ENCODE results near the gene FILIP1.

The FILIP1 gene, protein sequence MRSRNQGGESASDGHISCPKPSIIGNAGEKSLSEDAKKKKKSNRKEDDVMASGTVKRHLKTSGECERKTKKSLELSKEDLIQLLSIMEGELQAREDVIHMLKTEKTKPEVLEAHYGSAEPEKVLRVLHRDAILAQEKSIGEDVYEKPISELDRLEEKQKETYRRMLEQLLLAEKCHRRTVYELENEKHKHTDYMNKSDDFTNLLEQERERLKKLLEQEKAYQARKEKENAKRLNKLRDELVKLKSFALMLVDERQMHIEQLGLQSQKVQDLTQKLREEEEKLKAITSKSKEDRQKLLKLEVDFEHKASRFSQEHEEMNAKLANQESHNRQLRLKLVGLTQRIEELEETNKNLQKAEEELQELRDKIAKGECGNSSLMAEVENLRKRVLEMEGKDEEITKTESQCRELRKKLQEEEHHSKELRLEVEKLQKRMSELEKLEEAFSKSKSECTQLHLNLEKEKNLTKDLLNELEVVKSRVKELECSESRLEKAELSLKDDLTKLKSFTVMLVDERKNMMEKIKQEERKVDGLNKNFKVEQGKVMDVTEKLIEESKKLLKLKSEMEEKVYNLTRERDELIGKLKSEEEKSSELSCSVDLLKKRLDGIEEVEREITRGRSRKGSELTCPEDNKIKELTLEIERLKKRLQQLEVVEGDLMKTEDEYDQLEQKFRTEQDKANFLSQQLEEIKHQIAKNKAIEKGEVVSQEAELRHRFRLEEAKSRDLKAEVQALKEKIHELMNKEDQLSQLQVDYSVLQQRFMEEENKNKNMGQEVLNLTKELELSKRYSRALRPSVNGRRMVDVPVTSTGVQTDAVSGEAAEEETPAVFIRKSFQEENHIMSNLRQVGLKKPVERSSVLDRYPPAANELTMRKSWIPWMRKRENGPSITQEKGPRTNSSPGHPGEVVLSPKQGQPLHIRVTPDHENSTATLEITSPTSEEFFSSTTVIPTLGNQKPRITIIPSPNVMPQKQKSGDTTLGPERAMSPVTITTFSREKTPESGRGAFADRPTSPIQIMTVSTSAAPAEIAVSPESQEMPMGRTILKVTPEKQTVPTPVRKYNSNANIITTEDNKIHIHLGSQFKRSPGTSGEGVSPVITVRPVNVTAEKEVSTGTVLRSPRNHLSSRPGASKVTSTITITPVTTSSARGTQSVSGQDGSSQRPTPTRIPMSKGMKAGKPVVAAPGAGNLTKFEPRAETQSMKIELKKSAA (N-terminal part only)

DNA sequence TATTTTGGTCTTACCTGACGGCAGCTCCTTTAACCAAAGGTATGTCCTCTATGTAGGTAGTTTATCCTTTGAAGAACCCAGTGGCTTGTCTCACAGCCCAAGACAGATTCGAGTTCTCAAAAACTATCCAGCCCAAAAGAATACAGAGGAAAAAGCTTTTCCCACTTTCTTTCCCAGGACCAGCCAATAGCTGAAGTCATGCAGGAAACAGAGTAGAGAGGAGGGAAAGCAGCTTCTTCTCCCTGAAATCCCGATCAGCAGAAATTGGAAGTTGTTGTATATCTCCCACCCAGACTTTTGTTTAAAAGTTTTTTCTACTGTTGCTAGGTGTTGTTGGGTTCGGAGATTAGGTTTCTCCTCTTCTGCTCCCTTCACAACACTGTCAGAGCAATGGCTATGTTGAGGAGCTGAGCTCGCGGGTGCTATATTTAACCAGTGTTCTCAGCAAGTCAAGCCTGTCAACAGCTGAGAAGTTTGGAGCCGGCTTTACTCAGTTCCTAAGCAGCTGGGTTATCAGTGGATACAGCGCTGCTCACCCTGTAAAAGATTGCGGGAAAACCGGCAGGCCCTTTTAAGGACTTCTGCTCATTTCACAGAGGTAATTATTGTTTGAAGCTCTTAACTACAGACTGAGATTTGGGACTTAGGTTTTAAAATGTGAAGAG lies at the start of gene FILIP1:
Gene FILIP1, minus strand, starts transcription at position 401 of the 665 bp plus-strand sequence. CDS start 78,828 bp downstream, outside the sequence.
- no peak for DNase-seq (ENCODE audit: low read depth)

DNA sequence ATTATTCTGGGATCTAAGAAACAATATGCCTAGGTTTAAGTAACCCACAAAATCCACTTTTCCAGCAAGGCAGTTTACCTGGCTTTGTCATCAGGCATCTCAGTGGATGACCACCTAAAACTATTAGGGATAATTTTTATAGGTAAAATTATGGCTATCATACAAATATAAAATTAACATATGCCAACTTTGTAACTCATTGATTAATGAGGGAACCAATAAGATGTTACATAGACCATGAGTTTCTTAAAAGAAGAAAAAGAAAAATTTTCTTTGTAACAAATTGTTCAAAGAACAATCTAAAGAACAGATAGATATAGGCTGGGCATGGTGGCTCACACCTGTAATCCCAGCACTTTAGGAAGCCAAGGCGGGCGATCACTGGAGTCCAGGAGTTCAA lies 49.7 kb upstream of the FILIP1 start:
- no peak for DNase-seq (ENCODE audit: low read depth)

DNA sequence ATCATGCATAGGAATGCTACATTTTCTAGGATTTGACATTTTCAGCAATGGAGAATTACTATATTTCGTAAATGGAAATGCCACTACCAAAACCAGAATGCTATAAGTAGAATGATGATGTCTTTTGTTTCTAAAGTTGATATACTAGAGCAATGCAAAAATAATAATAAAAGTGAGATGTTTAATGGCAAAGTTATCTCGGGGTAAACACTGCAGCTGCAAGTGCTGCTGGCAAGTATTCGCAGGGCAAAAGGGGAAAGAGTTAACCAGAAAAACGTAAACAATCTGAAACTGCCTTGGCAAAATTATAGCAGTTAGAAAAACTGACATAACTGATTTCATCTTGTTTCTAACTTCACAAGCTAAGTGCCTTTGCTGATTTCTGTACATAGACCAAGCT lies 45.5 kb upstream of the FILIP1 start:
- no peak for DNase-seq (ENCODE audit: low read depth)

DNA sequence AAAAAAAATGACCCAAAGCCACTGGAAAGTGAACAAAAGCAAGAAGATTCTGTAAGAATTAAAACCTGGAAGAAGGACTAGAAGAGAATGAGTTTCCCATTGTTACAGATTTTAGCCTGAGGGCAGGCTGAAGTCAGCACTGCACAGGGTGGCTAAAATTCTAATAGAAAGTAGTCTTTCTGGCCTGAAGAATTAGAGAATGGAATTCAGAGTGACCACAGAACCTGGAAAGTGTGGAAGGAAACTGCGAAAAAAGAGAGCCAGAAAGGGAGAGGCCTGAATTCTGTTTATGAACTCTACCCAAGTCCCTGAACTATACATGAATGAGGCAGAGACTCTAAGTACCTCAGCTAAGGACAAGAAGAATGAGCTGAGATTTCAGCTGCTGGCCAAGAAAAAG lies 38.9 kb upstream of the FILIP1 start:
- DNase-seq (ENCODE audit: low read depth) = no peak

DNA sequence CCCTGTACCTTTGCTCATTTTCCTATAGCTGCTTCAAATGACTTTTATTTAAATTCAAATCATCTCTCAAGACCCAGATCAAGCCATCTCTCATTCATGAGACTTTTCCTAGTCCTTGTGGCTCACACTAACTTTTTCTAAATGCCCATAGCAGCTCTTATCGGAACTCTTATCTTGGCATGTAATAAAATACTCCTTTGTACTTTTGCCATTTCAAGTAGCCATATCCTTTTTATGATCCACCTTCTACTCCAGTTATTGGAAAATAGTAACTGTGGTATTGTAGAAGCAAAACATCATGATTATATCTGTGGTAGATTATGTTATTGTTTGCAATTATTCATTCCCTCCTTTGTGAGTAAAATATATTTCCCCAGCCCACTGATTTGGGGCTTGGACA lies 37.6 kb upstream of the FILIP1 start:
- no peak for DNase-seq (ENCODE audit: low read depth)

DNA sequence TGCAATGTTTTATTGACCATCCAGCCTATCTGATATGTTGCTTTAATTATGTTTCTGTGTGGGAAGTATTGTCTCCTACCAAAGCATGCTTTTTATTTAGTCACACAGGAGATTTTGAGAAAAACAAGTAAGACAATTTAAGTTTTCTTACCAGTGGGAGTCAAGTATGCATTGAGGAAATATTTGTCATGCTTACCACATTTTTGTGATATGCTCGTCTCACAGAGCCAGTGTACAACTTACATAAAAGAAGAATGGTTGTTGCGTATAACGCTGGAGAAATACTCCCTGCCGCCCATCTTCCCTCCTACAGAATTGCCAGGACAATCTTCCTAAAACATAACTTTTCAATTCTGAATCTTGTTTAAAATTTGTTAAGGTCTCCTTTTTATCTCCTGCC lies 37.1 kb upstream of the FILIP1 start:
- no peak for DNase-seq (ENCODE audit: low read depth)

DNA sequence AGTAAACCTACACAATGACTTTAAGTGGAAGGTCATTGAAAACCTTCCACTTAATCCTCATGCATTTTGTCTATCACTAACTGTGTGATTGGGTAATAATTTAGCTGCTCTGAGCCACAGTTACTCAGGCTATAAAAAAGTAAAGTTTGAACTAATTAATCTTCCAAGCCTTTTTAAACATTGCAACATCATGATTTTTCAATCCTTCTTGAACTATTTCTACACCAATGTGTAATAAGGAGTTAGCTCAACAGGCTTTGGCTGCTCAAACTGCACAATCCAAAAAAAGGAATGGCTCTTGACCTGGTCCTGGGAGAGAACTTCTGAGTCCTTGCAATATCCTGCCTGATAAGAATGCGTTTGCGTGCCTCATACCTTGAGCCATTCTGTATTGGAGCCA lies 34.8 kb upstream of the FILIP1 start:
- no peak for DNase-seq (ENCODE audit: low read depth)

DNA sequence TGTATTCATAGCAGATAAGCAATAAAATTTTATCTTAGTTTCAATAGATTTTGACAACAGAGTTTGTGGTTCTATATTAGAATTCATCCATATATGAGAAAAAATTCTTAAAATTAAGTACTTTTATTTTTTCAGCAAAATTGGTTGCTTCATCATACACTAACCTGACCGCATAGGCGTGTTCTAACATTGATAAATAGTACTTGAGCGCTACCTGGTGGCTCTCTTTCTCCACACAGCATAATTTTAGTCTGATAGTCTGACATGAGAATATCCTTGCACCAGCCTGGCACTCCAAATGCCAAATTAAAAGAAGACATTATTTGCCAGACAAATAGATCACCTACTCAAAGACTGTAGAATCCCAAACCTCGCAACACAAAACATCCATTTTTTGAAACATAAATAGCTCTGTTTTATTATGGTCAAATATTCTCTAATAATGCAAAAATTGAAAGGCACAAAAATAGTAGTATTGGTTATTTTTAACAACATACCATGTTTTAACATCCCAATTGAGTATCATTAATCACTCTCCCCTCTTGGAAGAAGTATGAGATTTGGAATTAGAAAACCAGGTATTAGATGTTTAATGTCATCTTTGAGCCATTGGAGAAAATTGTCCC lies 33.0 kb upstream of the FILIP1 start:
- no peak for DNase-seq (ENCODE audit: low read depth)

DNA sequence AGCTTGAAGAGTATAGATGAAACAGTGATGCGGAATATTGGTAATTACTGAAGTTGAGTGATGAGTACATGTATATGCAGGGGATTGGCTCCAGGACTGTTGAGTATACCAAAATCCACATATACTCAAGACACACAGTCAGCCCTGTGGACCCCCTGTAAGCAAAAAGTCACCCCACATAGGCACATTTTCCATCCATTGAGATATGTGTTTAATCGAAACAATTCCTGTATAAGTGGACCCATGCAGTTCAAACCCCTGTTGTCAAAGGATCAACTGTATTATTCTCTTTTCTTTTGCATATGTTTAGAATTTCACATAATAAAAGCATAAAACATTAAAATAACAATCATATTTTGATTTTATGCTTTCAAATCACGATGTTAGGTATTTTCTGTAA lies 32.1 kb upstream of the FILIP1 start:
- DNase-seq (ENCODE audit: low read depth) = no peak

DNA sequence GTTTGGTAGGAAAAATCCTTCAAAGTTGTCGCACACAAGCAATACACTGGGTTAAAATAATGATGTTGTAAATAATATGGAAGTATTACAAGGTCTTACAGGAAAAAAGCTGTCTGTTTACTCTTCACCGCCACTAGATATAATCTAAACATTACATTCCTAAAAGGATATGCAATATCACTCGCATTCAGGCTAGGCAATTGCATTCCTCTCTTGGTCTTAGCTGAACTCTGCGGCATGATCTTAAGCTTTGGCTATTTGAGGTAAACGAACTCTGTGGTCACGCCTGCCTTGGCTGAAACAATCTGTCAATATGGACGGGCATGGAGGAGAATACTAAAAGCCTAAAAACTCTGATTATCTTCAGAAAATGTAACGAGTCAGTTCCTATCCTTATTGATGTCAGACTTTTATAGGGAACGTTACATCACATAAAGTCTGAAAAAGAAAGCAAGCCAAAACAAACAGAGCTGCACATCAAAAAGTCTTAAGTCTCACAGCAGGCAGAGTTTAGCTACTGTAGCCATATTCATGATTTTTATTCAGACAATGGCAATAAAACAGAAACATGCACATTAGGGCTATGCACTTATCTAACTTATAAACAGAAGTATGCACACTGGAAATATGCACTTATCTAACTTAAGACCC lies 30.8 kb upstream of the FILIP1 start:
- DNase-seq (ENCODE audit: low read depth) = no peak

DNA sequence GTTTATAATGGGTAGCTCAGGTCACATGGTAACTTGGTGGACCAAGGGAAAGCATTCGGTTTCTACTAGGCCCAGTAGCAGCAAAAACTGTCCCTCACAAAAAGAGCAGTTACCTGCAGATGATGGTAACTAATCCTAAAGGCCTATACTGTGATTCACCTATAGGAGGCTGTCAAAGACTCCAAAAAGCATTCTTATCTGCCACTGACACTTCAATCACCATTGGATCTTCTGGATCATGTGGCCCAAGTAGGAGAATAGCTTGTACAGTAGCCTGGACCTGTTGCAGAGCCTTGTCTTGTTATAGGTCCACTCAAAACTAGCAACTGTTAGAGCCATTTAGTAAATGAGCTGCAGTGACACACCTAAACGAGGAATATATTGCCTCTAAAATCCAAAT lies 23.2 kb upstream of the FILIP1 start:
- no peak for DNase-seq (ENCODE audit: low read depth)

DNA sequence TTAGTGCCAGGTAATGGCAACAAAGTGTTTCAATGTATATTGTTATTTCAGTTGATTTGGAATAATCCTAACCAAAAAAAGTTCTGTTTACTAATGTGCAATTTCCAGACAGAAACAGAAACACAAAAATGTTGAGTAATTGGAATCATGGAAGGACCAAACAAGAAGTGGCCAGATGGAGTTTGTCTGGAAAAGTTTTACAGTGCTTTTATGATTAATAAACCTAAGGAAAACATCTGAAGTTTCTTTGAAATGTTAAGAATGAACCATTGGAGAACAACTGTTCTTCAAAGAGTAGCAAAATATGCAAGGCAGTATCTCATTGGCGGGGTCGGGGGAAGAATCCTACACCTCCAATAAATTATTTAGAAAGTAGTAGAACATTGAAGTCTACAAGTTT lies 19.0 kb upstream of the FILIP1 start:
- no peak for DNase-seq (ENCODE audit: low read depth)

DNA sequence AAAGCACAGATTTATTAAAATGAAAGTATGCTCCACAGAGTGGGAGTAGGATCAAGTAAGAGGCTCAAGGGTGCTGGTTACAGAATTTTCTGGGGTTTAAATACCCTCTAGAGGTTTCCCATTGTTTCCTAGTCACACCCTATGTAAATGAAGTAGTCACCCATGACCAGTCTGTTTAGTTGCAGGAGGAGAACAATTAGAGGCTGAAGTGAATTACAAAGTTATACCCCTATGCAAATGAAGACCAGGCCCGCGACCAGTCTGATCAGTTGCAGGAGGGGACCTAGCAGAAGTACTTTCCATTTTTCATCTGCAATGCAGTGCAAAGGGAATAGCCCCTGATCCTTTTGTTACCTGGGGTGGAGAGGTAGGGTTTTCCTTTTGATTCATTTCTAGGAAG lies 11.8 kb upstream of the FILIP1 start:
- DNase-seq (ENCODE audit: low read depth) = no peak

DNA sequence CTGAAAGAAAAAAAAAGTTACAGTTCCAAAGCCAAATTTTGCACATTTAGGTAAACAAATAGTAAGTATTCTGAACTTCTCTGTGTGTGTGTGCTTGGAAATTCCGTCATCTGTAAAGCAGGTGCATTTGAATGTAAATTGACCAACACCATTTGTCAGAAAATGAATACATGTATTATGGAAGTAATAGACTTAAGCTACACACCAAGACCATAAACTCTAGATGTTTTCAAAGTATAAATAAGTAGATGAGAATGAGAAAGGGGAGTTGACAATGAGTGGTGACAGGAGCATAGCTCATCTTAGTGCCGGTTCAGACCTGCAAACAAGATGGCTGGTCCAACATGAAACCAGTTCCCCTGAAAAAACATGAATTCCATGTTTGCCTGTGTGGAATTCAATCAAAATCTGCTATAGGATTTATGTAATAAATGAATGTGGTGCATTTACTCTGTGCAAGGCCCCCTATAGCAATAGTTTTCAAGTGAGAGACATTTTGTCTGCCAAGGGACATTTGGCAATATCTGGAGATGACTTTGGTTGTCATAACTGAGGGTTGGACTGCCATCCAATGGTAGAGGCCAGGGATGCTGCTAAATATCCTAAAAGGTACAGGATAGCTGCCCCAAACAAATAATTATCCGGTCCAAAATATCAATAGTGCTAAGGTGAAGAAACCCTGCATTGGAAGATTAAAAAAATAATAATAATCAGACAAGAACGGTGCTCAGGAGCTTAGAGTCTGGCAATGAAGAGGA lies 11.0 kb upstream of the FILIP1 start:
- DNase-seq (ENCODE audit: low read depth) = no peak

DNA sequence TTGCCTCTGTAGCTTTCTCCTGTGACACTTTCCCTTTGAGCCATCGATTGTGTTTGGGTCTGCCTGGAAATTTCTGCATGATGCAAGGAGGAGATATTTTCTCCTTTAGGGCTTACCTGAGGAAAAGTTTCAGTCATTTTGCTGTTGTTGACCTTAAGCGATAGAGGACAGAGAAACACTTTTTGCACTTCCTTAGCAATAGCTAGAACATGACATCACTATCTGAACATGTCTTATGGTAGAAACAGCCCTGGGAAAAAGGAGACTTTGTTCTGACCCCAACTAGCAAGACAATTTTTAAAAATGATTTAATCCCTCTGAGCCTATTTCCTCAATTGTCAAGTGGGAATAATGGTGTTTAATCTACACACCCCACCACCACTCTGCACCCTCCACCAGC lies 9.7 kb upstream of the FILIP1 start:
- no peak for DNase-seq (ENCODE audit: low read depth)

DNA sequence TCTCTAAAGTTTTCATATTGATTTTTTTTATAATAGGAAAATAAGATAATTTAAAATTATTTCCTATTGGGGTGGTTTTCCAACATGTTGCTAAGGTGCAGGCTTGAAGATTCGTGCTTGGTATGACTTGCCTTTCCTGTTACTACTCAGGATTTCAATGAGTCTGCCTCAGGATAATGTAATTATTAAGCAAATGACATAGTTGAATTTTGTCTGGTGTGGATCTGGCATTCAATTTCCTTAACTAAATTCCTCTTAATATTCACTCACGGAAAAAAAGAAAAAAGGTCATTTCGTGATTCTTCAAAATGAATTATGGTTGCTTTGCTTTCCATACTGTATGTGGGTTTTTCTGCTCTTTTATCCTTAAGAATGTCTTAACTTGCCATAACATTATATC lies 9.3 kb upstream of the FILIP1 start:
- DNase-seq (ENCODE audit: low read depth) = no peak

DNA sequence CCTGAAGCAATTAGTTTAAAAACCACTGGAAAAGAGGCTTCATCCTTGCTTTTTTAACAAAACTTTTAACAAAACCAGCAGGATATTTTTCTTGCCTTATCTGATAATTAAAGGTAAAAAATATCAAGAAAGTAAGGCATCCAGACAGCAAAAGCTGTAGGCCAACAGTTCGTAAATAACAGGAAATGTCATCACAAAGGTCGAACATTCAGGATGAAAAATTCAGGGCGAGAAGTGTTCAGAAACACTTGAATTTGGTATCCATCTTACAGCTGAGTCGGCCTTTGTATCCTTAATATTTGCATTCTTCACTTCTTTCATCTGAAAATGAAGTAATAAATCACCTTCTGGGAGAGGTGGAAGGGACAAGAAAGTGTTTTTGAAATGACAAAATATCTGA lies 8.2 kb upstream of the FILIP1 start:
- no peak for DNase-seq (ENCODE audit: low read depth)

DNA sequence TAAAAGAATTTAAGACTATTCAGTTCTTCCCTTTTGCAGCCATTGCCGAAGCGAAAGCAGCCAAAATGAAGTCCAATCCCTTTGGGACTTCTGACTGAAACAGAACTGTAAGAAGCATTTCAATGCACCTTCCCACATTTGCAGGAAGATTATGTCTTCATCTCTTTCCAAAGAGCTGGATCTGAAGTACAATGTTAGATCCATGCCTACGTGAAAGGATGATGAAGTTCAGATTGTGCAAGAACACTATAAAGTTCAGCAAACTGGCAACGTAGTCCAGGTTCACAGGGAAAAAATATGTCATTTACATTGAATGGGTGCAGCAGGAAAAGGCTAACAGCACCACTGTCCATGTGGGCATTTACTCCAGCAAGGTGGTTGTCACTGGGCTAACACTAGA lies 6.0 kb upstream of the FILIP1 start:
- DNase-seq (ENCODE audit: low read depth) = no peak

DNA sequence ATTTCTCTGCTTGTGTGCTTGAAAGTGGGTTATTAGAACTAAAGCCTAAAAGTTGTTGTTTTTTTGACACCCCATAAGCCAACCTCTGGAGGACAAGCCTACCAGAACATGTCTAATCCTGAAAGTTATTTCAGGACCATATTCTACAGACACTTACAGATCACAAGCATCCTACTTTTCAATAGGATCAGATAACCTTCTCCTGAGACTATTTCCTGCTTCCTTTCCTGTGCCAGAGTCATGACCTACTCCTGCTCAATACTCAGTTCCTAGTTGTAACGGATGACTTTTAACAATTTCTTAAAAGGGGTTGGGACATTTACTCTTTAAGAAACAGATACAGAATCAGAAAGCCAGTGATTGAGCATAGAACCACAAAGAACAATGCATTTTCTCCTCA lies 5.3 kb upstream of the FILIP1 start:
- no peak for DNase-seq (ENCODE audit: low read depth)

DNA sequence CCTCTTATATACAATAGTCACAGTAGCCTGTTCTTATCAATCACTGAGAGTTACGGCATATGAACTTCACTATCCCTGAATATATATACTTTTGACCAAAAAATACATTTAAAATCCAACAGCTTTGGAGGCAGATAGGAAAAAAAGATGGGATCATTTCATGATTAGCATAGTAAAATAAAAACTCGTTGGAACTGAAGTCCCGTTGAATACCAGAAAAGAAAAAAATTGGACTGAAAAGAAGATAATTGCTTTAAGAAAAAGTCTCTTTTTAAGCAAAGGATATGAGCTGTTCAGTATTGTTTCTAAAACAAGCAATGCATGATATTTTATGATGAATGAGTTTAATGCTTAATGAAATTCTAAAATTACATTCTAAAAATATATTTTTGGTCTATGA lies 4.4 kb upstream of the FILIP1 start:
- no peak for DNase-seq (ENCODE audit: low read depth)

Measured in CMK (cell line).